Right lobe of liver (tissue), 6 donors: Measurements from ENCODE around the gene CYTH1. TPM values are rescaled to one million over a fixed set of nuclear protein-coding genes. Genes with fewer than 3 reads are reported as not detected.
"Not testable (repeated sequence)": the region's sequence is repeated elsewhere in the genome, so short reads cannot be mapped to it uniquely, and the experiment has no call there.

ENCODE experiments used
- ATAC-seq, 4 donors: fragments of 200-7000 bp; cut with Tn5 transposase; one replicate each; pipeline ENCODE4 v1.9.1; 2020; ENCODE audit warnings: mild to moderate bottlenecking in 4 of 4, moderate library complexity in 4 of 4
- DNase-seq, 3 donors: peaks; one replicate each; pipeline ENCODE4 v3.0.0-alpha.2; 2020
- H3K27ac ChIP-seq, 3 donors: fragments of 200-600 bp; one replicate each; pipeline ENCODE4 v1.8.0; 2022
- H3K27me3 ChIP-seq, 2 donors: fragments of 200-600 bp; one replicate each; pipeline ENCODE4 v1.8.0; 2022
- H3K36me3 ChIP-seq, 4 donors: fragments of 200-600 bp; sonication (generic) in 1 of 4; one replicate each; pipeline versions ENCODE4 v1.5.1 to v1.8.0; 2017 to 2022; ENCODE audit warnings: control low read depth in 1 of 4
- H3K4me1 ChIP-seq, 4 donors: fragments of 200-600 bp; sonication (generic) in 1 of 4; one replicate each; pipeline versions ENCODE4 v1.5.1 to v1.8.0; 2017 to 2022; ENCODE audit warnings: control low read depth in 1 of 4
- H3K4me3 ChIP-seq, 3 donors: fragments of 200-600 bp; one replicate each; pipeline ENCODE4 v1.8.0; 2022
- H3K9me3 ChIP-seq, 4 donors: fragments of 200-600 bp; sonication (generic) in 1 of 4; one replicate each; pipeline versions ENCODE4 v1.5.1 to v1.8.0; 2017 to 2022; ENCODE audit warnings: control low read depth in 1 of 4
- POLR2A ChIP-seq: fragments of 450-650 bp; IDR thresholded peaks from one replicate; pipeline ENCODE4 v1.6.1; 2017; ENCODE audit warnings: antibody characterized with exemption, mild to moderate bottlenecking
- WGBS: methylation state at CpG from one replicate; pipeline ENCODE4 v1.1.6; 2018; ENCODE audit warnings: low coverage, low lambda C conversion rate; ENCODE audit not compliant: insufficient coverage; ENCODE audit errors: missing lambda C conversion rate; 5-methylcytosine and 5-hydroxymethylcytosine counted together
- intact Hi-C, 2 donors: fragments of 100-400 bp; cut with DNase I; formaldehyde crosslinking; loops; one replicate each; pipeline versions ENCODE4 v1.11.2 to v1.14.1; 2022
- total RNA-seq, 6 experiments: library from RNA; depleted of rRNA in 2 of 6; stranded (reverse); fragments of >200 nt in 2 of 6; fragmentation: NEBNext Ultra II Directional in 3 of 6; extraction: Animal tissue kit (Norgen Biotek cat#: 25700) in 3 of 6; gene quantifications; one replicate each; pipeline versions ENCODE4 v1.1.0 to v1.2.4, GENCODE V29; 2016 to 2023
- TF ChIP-seq, protein P1 (sequence below), 4 donors: fragments of 200-600 bp in 3 of 4; fragments of 450-650 bp in 1 of 4; IDR thresholded peaks; one replicate each; pipeline versions ENCODE4 v1.5.1 to v1.8.0; 2016 to 2022; ENCODE audit warnings: antibody characterized with exemption in 4 of 4, mild to moderate bottlenecking in 2 of 4
- donor health status: DM: no; HTN: yes; CAD: no.
- donor health status: DM: no; HTN: no; CAD: no.
- donor health status: DM: no; HTN: no; CAD: no.
- donor health status: DM: no; HTN: yes; CAD: no.
- donor health status: DM: no; HTN: yes; CAD: no.

CYTH1 gene
- total RNA-seq, 6 experiments from 2014 or later: 14.8 to 46.2 (median 28.8) TPM

DNA sequence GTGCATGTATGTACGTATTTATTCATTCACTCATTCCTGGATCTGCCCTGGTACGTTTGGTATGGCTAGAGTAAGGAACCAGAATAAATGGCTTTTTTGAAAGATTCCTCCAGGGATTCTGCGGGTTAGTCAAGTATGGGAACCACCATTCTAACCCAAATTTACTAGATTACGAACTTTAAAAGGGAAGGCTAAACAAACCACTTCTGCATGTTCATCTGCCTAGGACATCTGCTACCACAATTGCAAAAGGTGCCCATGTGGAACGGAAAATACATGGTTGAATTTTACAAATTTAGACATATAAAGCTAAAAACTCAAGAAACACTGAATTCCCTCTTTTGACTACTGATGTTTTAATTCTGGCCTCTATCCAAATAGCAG is 22.1 kb downstream of the CYTH1 start:
- no peaks in the 10 kb centered on the region for H3K36me3 ChIP-seq
- WGBS: 62% methylated on average over 5 of the region's 5 CpGs
- H3K4me1 ChIP-seq: peaks cover 0 to 66% (median 16%) of the 10 kb centered on the region in 4 donors
- H3K27me3 ChIP-seq: no peaks in the 10 kb centered on the region
- no peaks in the 10 kb centered on the region for H3K9me3 ChIP-seq
- DNase-seq: no peak
- TF ChIP-seq, protein P1, sequence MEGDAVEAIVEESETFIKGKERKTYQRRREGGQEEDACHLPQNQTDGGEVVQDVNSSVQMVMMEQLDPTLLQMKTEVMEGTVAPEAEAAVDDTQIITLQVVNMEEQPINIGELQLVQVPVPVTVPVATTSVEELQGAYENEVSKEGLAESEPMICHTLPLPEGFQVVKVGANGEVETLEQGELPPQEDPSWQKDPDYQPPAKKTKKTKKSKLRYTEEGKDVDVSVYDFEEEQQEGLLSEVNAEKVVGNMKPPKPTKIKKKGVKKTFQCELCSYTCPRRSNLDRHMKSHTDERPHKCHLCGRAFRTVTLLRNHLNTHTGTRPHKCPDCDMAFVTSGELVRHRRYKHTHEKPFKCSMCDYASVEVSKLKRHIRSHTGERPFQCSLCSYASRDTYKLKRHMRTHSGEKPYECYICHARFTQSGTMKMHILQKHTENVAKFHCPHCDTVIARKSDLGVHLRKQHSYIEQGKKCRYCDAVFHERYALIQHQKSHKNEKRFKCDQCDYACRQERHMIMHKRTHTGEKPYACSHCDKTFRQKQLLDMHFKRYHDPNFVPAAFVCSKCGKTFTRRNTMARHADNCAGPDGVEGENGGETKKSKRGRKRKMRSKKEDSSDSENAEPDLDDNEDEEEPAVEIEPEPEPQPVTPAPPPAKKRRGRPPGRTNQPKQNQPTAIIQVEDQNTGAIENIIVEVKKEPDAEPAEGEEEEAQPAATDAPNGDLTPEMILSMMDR (IDR thresholded peaks at IDR 0.05): no peak
- TF ChIP-seq POLR2A: no peak
- H3K27ac ChIP-seq: peak overlapping the region in 1 of 3 donors; percentile 47
- H3K4me3 ChIP-seq: no peak overlapping the region
- ATAC-seq: no peak
- intact Hi-C loops: no loop called here

DNA sequence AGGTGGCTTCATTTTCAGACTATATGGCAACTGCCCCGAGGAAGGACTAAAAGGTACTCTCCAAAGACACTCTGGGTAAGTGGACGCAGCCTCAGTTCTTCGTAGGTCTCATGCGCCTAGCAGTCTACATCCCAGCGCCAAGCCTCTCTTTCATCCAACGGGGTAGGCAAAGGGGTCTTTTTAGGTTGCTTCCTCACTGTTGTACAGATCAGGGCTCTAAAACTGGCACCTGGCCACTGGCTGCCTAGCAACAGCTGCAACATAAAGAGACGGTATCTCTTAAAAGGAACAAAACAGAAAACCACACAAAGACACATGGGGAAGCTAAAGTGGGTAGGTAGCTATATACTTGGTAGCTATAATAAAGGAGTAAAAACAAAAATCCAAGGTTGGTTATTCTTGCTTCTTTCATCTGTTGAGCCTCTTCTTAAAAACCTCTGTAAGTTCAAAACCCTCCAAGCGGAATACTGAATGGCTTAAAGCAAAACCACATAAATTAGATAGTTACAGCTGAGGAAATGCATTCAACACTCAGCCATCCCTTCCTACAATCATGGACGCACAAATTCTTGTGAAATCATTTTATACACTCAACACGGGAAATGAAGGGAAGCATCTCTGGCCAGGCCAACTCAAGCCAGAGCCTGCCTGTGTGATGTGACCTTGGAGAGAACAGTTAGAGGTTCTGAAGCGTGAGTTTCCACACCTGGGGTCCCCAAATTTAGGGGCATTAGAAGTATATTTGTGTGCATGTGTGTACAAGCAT is 22.7 kb downstream of the CYTH1 start:
- H3K4me3 ChIP-seq: no peak overlapping the region
- 46% methylated on average over 7 of the region's 11 CpGs for WGBS

DNA sequence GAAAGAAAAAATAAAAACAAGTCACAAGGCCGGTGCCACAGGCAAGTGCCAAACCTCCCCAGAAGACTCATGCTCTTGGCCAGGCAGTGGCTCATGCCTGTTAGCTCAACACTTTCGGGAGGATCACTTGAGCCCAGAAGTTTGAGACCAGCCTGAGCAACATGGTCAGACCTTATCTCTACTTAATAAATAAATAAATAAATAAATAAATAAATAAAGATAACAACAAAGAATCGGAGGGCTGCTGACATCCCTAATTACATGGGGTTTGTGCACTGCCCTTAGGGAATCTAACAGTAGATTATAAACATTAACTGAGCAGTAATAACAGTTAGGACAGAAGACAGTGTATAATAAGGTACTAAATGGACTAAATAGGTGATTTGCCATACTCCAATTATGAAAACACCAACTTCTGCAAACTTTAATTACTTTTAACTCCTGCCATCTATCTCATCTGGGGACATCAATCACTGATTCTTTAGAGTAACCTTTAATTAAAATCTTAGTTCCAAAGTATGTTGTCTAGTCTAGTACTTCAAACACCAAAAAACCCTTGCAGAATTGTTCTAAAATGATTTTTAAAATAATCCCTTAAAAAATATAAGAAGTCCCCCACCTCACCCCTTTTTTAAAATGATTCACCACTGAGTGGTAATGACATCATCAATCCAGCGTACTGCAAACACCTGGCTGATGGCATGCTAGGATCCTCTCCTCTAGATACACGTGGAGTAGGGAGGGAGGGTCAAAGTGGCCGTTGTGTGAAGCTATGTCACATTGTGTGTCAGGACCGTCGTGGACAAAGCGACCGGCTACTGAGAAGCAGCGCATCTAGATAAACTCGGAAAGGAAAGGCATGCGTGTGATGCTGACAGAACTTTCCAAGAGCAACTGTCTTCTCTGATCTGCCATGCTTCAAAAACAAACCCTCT is 28.5 kb downstream of the CYTH1 start:
- 72% methylated on average over 12 of the region's 13 CpGs for WGBS
- DNase-seq (no peak), ATAC-seq (no peak)
- no peak for TF ChIP-seq POLR2A
- TF ChIP-seq, protein P1 (IDR thresholded peaks at IDR 0.05): no peak
- H3K4me3 ChIP-seq: no peak overlapping the region
- intact Hi-C loops: no loop called here
- H3K27ac ChIP-seq: no peak overlapping the region
- no peaks in the 10 kb centered on the region for H3K9me3 ChIP-seq
- H3K36me3 ChIP-seq: no peaks in the 10 kb centered on the region
- H3K27me3 ChIP-seq: no peaks in the 10 kb centered on the region
- peaks cover 0 to 58% (median 25%) of the 10 kb centered on the region in 4 donors for H3K4me1 ChIP-seq

More for the DNA sequence above, 22.7 kb downstream of the CYTH1 start:
- intact Hi-C loops: no loop called here
- TF ChIP-seq, protein P1 (IDR thresholded peaks at IDR 0.05): no peak
- no peak for TF ChIP-seq POLR2A
- ATAC-seq (peak; percentile 22 to 63 (median 44)), DNase-seq (peak in 1 of 3 donors; percentile 73)
- Histone ChIP-seq H3K27ac (peak overlapping the region in 2 of 3 donors; percentile 3 to 47), H3K4me1 (peaks cover 0 to 60% (median 14%) of the 10 kb centered on the region in 4 donors), H3K36me3 (no peaks in the 10 kb centered on the region), H3K9me3 (no peaks in the 10 kb centered on the region), H3K27me3 (no peaks in the 10 kb centered on the region)

DNA sequence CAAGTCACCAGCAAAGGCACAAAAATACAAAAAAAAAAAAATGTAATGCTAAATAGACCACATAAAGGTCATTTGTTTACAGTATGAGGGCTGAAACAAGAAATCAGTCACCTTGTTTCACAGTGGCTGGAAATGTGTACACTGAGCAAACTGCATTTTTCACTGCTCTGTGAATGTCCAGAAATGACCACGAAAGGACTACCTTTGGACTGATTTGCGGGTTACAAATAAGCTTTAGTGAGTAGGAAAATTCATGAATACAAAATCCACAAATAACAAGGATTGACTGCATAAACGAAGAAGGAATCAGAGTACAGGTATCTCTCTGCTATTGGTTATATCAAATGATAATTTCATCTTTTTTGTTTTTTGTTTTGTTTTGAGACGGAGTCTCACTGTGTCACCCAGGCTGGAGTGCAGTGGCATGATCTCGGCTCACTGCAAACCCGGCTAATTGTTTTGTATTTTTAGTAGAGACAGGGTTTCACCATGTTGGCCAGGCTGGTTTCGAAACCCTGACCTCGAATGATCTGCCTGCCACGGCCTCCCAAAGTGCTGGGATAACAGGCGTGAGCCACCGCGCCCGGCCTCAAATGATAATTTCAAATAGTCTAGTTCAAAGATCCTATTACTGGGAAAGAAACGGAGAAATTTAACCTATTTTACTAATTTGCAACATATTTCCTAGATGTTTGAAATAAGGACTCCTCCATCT is 30.5 kb downstream of the CYTH1 start:
- no peaks in the 10 kb centered on the region for H3K9me3 ChIP-seq
- WGBS: 28% methylated on average over 14 of the region's 14 CpGs
- no peaks in the 10 kb centered on the region for H3K27me3 ChIP-seq
- no peaks in the 10 kb centered on the region for H3K36me3 ChIP-seq
- no peak for DNase-seq
- H3K27ac ChIP-seq: peak overlapping the region; percentile 34 to 72 (median 44)
- peak in 3 of 4 donors; percentile 7 to 22 (median 20) for ATAC-seq
- intact Hi-C loops: no loop called here
- H3K4me1 ChIP-seq: peaks cover 0 to 63% (median 27%) of the 10 kb centered on the region in 4 donors
- no peak overlapping the region for H3K4me3 ChIP-seq
- TF ChIP-seq, protein P1 (IDR thresholded peaks at IDR 0.05): no peak
- TF ChIP-seq POLR2A: no peak

DNA sequence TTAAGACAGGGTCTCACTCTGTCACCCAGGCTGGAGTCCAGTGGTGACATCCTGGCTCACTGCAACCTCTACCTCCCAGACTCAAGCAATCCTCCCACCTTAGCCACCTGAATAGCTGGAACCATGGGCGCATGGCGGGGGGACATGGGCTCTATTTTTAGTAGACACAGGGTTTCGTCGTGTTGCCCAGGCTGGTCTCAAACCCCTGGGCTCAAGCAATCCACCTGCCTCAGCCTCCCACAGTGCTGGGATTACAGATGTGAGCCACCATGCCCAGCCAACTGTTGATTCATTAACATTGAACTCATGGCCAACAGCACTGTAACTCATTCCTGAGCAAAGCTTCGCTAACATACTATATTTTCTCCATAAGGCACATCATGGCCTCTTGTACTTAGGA is 31.1 kb downstream of the CYTH1 start:
- DNase-seq, H3K36me3 ChIP-seq, ATAC-seq, H3K9me3 ChIP-seq, H3K4me3 ChIP-seq, intact Hi-C loops, H3K27me3 ChIP-seq: not testable (repeated sequence)
- 94% methylated on average over 3 of the region's 5 CpGs for WGBS
- peaks cover 0 to 63% (median 30%) of the 10 kb centered on the region in 4 donors for H3K4me1 ChIP-seq
- peak overlapping the region; percentile 34 to 72 (median 44) for H3K27ac ChIP-seq
